GM13976 (cell line): ENCODE measurements around the gene SMYD3.

Experiments
- DNase-seq: peaks from one replicate; pipeline ENCODE4 v3.0.0; 2012; ENCODE audit warnings: low spot score
- in situ Hi-C: fragments of 300-500 bp; cut with MboI; formaldehyde crosslinking; loops from one replicate; pipeline ENCODE4 v1.12.0; 2022; ENCODE audit warnings: low sequenced_read_pairs, mixed read lengths, inconsistent platforms; ENCODE audit not compliant: unreplicated experiment
- TF ChIP-seq, protein P1 (sequence below): IDR thresholded peaks from 2 replicates; pipeline ENCODE4 v1.5.1; 2012; ENCODE audit warnings: borderline replicate concordance, mild to moderate bottlenecking; ENCODE audit not compliant: insufficient read depth; ENCODE audit errors: extremely low read depth, missing control alignments, control extremely low read depth

The SMYD3 gene

DNA sequence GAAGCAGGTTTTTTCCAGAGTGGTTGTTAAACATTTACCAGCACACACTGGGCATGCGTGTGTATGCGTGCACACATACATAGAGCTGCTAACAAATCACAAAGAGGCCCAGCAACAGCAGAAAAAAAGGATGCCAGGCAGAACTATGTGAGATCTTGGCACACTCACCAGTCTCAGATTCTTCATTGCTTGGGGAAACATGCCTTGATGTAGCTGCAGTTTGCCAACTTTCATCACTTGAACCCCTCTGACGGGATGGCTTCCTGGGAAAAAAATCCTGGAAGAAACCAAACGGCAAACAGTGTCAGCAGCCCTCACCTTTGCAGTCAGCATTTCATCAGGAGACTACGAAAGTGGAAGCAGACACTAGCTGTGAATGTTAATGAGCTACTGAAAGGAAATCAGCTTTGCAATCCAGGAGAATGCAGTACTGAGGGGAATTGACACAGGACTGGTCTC, 743.2 kb downstream of the SMYD3 start:
- in situ Hi-C loops = no loop called here
- TF ChIP-seq, protein P1, sequence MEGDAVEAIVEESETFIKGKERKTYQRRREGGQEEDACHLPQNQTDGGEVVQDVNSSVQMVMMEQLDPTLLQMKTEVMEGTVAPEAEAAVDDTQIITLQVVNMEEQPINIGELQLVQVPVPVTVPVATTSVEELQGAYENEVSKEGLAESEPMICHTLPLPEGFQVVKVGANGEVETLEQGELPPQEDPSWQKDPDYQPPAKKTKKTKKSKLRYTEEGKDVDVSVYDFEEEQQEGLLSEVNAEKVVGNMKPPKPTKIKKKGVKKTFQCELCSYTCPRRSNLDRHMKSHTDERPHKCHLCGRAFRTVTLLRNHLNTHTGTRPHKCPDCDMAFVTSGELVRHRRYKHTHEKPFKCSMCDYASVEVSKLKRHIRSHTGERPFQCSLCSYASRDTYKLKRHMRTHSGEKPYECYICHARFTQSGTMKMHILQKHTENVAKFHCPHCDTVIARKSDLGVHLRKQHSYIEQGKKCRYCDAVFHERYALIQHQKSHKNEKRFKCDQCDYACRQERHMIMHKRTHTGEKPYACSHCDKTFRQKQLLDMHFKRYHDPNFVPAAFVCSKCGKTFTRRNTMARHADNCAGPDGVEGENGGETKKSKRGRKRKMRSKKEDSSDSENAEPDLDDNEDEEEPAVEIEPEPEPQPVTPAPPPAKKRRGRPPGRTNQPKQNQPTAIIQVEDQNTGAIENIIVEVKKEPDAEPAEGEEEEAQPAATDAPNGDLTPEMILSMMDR = no peak
- no peak for DNase-seq

DNA sequence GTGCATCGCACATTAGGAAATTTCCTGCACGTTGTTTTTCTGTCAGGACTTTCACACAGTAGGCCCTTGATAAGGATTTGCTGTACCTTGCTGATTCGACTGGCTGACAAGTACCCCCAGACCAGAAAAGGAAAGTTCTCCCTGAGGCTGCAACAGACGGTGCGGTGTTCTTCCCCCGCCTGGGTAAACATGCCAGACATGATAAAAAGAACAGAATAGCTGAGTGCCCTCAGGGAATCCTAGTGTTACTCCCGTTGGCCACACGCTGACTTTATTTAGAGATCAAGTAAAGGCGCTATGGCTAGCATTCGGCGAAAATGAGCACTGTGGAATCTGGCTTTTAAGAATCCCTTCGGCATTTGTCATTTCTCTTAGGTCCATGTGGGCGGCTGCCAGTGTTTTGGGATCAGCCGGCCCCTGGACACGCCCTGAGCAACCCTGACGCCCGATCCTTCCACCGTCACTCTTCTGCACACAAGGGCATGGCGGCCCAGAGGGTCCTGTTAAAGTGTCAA, 744.6 kb downstream of the SMYD3 start:
- TF ChIP-seq, protein P1 = no peak
- DNase-seq = no peak
- in situ Hi-C loops = no loop called here

DNA sequence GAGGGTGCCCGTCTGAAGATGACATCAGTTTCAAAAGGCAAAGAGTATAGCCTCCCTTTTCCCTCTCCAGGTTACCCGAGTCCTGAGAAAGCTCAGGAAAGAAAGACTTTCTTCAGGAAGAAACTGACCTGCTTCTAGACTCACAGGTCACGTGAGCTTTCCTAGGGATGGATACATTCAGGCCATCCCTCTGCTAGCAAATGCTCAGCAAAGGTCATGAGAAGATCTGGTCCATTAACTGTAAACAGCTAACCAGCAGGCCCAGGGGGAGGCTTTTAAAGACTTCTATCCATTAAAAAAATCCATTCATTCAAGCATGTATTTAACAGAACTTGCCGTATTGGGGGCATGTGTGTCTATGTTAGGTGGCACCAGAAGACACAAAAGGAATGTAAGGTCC, 746.8 kb downstream of the SMYD3 start:
- TF ChIP-seq, protein P1 = no peak
- in situ Hi-C loops = no loop called here
- no peak for DNase-seq

DNA sequence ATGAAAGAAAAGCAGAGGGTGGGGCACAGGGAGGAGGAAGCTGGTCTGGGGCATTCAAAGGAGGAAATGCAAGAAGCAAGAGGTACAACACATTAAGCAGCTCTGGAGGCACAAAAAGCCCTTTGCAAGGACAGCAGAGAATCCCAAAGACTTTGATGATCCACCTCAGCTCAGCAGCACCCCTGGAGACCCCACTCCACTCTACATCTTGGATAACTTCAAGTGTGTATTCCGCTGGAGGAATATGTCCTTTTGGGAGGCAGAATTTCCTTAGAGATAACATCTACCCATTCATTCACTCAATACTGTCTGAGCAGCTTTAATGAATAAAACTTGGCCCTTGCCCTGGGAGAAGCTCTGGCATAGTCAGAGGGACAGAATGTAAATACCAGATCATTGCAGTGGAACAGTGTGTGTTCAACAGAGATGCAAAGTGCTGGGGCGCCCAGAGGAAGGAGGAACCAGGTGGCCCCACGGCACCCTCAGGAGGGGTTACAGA, 752.6 kb downstream of the SMYD3 start:
- TF ChIP-seq, protein P1 = no peak
- no peak for DNase-seq
- in situ Hi-C loops = no loop called here

DNA sequence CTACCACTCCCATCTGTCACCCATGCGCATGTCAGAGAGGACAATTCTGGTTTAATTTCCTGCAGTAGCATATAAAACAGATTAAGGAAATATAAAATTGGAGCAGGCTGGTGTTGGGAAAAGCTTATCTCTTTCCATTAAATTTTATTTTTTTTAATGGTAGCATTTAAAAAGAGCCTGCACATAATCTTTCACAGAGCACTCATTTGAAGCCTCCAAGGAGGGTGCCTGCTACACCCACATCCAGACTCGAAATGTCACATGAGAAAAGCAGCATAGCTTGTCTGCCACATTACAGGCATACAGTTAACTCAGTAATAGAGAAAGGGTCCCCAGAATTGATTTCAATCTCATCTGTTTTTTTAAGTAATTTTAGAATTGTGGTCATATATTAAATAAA, 753.3 kb downstream of the SMYD3 start:
- DNase-seq = no peak
- in situ Hi-C loops = no loop called here
- TF ChIP-seq, protein P1 = no peak

DNA sequence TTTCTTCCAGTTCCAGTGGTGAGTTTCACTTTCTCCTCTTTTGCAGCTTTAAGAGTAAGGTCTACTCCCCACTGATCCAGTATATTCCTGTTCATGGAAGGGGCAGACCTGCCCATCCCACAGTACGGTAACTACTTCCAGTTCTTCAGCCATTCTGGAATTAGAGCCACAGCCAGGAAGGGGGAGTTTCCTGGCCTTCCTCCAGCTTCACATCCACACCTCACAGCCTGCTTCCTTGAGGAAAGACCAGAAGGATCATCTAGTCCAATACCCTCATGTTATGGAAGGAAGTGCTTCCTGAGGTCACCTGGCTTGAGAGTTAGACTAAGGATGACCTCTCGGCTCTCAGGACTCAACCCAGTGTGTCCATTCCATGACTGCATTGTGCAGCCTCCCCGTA, 754.5 kb downstream of the SMYD3 start:
- in situ Hi-C loops = no loop called here
- TF ChIP-seq, protein P1 = no peak
- no peak for DNase-seq
